Activated naive CD8-positive, alpha-beta T cell treated with anti-CD3 and anti-CD28 coated beads for 36 hours (primary cell): ENCODE measurements around the gene KRT39. TPM values are rescaled to one million over a fixed set of nuclear protein-coding genes. Genes with fewer than 3 reads are reported as not detected.

Source experiments
- DNase-seq: peaks from one replicate; pipeline ENCODE4 v3.0.0; 2021
- H3K27ac Mint-ChIP-seq: one replicate; pipeline ENCODE4 v1.8.0; 2022; ENCODE audit warnings: mild to moderate bottlenecking, moderate library complexity, mixed read lengths
- H3K27me3 Mint-ChIP-seq: one replicate; pipeline ENCODE4 v1.8.0; 2022; ENCODE audit warnings: mild to moderate bottlenecking, mixed read lengths
- H3K36me3 Mint-ChIP-seq: one replicate; pipeline ENCODE4 v1.8.0; 2021; ENCODE audit warnings: mild to moderate bottlenecking, mixed read lengths
- H3K4me1 Mint-ChIP-seq: one replicate; pipeline ENCODE4 v1.8.0; 2021; ENCODE audit warnings: mixed read lengths
- H3K4me3 Mint-ChIP-seq: one replicate; pipeline ENCODE4 v1.8.0; 2022; ENCODE audit warnings: mild to moderate bottlenecking, moderate library complexity, mixed read lengths
- H3K9me3 Mint-ChIP-seq: one replicate; pipeline ENCODE4 v1.8.0; 2022; ENCODE audit warnings: mixed read lengths
- total RNA-seq, 2 experiments: library from RNA; stranded (reverse); gene quantifications; one replicate each; pipeline ENCODE4 v1.2.3, GENCODE V29; 2021

The KRT39 gene
- total RNA-seq, 2 experiments from 2014 or later: not detected

DNA sequence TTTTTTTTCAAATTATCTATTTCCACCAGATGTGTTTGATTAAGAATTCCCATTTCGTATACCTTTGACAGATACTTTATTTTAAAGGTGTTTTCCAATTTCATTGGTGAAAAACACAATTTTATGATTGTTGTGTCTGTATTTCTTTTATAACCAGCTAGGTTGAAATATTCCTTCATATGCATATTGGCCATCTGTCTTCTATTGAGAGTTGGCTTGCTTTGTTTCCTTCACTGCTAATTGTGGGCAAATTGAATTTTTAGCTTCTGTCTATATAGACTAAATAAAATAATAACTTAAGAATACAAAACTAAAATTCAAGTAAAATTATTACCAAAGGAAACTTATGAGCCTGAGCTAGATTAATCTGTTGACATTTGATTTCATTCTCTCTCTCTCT, 28.4 kb upstream of the KRT39 start:
- Mint-ChIP-seq H3K27me3 (peaks cover 51% of the 10 kb centered on the region), H3K4me1 (no peaks in the 10 kb centered on the region), H3K9me3 (no peaks in the 10 kb centered on the region), H3K27ac (no peak overlapping the region), H3K4me3 (no peak overlapping the region), H3K36me3 (no peaks in the 10 kb centered on the region)
- no peak for DNase-seq

DNA sequence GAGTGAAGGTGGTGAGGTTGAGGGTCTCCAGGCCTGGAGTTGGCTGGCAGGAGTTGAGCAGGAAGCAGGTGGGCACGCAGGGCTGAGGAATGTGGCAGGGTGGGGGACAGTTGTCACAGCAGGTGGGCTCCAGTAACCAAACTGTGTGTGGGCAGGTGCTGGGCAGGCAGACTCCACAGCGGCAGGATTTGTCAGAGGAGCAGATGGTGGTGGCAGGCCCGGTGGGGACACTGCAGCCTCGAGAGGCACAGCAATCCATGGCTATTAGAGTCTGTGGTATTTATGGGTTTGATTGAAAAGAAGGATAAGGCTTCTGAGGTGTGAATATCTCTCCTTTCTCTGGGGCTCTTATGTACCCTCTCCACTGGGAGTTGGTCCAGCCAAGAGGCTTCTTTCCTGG, 27.1 kb upstream of the KRT39 start, which contains the start of gene KRTAP3-3:
KRTAP3-3 (minus strand) TSS at position 326 of the 400 bp plus-strand sequence; CDS start at position 259, 67 bp downstream.
- H3K4me1 Mint-ChIP-seq: no peaks in the 10 kb centered on the region
- no peak for DNase-seq
- H3K4me3 Mint-ChIP-seq: no peak within 1 kb of the TSS
- no peak within 1 kb of the TSS for H3K27ac Mint-ChIP-seq
- peaks cover 43% of the 10 kb centered on the region for H3K27me3 Mint-ChIP-seq
- no peaks in the 10 kb centered on the region for H3K9me3 Mint-ChIP-seq
- H3K36me3 Mint-ChIP-seq: no peaks in the 10 kb centered on the region

DNA sequence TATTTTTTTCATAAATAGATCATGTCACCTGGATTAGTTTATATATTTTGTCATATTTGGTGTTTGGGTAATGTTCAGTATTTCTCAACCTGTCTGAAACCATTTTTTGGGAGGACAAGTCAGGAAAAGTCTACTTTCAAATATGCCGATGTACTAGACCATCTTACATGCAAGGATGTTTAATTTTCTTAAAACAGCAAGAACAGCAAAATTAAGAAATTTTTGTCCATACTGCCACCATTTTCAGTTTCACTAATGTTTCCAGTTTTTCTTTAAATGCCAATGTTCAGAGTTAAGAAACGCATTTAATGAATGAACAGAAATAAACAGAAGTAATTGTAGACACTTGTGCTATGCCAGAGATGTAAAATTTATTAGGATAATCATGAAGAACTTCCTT, 26.3 kb upstream of the KRT39 start:
- H3K27ac Mint-ChIP-seq: no peak overlapping the region
- no peak for DNase-seq
- no peak overlapping the region for H3K4me3 Mint-ChIP-seq
- H3K9me3 Mint-ChIP-seq: no peaks in the 10 kb centered on the region
- H3K4me1 Mint-ChIP-seq: no peaks in the 10 kb centered on the region
- H3K27me3 Mint-ChIP-seq: peaks cover 36% of the 10 kb centered on the region
- H3K36me3 Mint-ChIP-seq: no peaks in the 10 kb centered on the region

DNA sequence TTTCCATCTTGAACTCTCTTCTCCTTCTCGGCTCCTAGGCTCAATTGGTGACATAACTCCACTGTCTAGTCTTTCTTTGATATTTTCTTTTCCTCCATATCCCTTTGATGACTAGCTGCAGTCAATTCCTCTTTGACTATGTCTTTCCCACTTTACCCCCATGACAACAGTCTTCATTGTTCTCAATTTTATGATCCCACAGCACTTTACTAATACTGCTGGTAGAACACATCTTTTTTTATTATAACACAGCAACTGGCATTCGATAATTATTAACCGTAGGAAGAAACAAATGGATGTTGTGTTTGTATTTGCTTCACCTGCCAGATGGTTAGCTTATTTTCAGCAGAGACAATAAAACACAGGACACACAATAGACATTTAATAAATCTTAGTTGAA, 25.9 kb upstream of the KRT39 start:
- Mint-ChIP-seq H3K36me3 (no peaks in the 10 kb centered on the region), H3K27me3 (peaks cover 36% of the 10 kb centered on the region), H3K4me1 (no peaks in the 10 kb centered on the region), H3K27ac (no peak overlapping the region), H3K4me3 (no peak overlapping the region), H3K9me3 (no peaks in the 10 kb centered on the region)
- no peak for DNase-seq

DNA sequence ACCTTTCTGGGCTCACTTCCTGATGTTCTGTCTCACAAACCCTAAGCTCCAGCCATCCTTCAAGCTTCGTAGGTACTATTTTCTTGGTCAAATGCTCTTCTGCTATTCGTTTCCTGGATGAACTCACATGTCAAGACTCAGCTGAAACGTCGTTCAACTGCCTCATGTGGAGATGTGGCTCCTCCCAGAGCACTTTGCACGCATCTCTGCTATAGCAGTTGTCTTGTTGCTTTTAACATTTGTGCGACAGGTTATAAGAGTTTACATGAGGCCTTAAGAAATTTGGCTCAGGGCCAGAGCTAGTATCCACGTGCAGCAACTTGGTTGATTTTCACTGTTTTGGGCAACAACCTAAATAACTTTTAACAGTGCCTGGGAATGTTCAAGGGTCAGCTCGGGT, 20.2 kb upstream of the KRT39 start:
- Mint-ChIP-seq H3K4me1 (no peaks in the 10 kb centered on the region), H3K27me3 (peaks cover 6% of the 10 kb centered on the region), H3K9me3 (no peaks in the 10 kb centered on the region), H3K36me3 (no peaks in the 10 kb centered on the region), H3K27ac (no peak overlapping the region), H3K4me3 (no peak overlapping the region)
- DNase-seq: no peak

DNA sequence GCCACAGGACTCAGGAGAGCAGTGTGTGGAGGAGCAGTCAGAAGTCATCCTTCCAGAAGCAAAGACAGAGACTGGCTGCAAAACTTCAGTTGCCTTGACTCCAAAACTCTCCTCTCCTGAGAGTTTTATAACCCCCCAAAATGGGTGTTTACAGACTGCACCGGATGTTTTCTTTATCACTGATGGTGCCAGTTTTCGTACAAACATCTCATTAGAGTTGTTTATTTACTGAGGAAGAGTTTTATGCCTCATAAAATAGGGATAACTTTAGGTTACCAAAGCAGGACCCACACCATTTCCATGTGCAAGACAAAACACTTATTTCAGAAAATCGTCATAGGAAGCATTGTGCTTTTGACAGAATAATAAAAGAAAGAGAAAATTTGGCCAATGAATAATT, 17.5 kb upstream of the KRT39 start, which contains the start of gene KRT40:
KRT40 (minus strand) TSS at position 101 of the 400 bp plus-strand sequence; CDS start at position 48, 53 bp downstream.
- Mint-ChIP-seq H3K9me3 (no peaks in the 10 kb centered on the region), H3K36me3 (no peaks in the 10 kb centered on the region), H3K4me1 (no peaks in the 10 kb centered on the region), H3K27ac (no peak within 1 kb of the TSS), H3K27me3 (peaks cover 3% of the 10 kb centered on the region), H3K4me3 (no peak within 1 kb of the TSS)
- DNase-seq: no peak

DNA sequence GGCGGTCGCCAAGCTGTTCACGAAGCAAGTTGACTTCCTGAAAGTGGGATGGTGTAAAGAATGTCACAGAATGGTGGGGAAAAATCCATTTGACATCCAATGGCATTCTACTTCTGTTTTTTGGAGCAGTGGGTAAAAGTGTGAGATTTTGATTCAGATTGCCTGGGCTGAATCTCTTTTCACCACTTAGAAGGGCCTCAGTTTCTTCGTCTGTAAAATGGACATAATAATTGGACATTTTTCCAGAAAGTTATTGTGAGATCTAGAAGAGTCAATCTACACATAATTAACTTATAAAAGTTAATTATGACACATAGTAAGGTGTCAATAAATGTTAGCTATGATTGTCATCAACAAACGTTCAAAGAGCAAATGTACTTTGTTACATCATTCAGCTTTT, 14.4 kb upstream of the KRT39 start:
- no peak overlapping the region for H3K27ac Mint-ChIP-seq
- H3K4me1 Mint-ChIP-seq: no peaks in the 10 kb centered on the region
- no peaks in the 10 kb centered on the region for H3K9me3 Mint-ChIP-seq
- peaks cover 3% of the 10 kb centered on the region for H3K27me3 Mint-ChIP-seq
- no peaks in the 10 kb centered on the region for H3K36me3 Mint-ChIP-seq
- no peak for DNase-seq
- H3K4me3 Mint-ChIP-seq: no peak overlapping the region

DNA sequence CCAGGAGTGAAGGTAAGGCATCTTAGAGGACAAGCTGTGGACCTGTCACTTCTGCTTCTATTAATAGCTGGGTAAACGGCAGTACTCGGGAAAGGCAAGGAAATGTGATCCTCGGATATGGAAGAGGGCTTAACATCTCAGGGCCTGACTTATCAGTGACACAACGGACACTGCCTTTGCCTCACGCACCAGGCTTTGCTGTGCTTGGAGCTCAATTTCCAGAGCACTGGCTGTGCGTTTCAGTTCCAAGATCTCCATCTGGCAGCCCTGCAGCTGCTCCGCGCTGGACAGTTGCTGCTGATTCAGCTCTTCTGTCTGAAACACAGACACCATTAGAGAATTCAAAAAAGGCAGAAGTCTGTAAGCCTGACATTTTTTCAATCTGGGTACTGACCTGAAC, 13.8 kb upstream of the KRT39 start:
- no peak for DNase-seq
- Mint-ChIP-seq H3K4me1 (no peaks in the 10 kb centered on the region), H3K27ac (no peak overlapping the region), H3K27me3 (peaks cover 3% of the 10 kb centered on the region), H3K9me3 (no peaks in the 10 kb centered on the region), H3K4me3 (no peak overlapping the region), H3K36me3 (no peaks in the 10 kb centered on the region)

DNA sequence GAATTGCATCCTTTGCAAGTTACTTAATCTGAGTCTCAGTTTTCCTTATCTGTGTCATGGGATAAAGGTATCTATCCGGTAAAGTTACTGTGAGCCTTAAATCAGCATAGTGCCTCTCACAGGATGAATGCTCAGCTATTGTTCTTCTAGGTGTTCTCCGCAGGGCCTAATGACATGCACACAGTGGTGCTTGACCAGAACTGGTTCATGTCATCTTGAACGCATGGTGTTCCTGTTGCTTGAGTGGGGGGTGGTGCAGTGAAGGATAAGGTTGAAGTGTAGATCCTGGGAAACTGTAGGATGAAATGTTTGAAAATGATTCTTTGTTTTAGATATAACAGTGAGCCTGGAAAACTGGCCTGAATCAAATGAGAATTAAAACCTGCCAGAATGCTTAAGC, 13.4 kb upstream of the KRT39 start:
- Mint-ChIP-seq H3K4me1 (no peaks in the 10 kb centered on the region), H3K27me3 (peaks cover 3% of the 10 kb centered on the region), H3K9me3 (no peaks in the 10 kb centered on the region), H3K36me3 (no peaks in the 10 kb centered on the region), H3K27ac (no peak overlapping the region), H3K4me3 (no peak overlapping the region)
- no peak for DNase-seq

DNA sequence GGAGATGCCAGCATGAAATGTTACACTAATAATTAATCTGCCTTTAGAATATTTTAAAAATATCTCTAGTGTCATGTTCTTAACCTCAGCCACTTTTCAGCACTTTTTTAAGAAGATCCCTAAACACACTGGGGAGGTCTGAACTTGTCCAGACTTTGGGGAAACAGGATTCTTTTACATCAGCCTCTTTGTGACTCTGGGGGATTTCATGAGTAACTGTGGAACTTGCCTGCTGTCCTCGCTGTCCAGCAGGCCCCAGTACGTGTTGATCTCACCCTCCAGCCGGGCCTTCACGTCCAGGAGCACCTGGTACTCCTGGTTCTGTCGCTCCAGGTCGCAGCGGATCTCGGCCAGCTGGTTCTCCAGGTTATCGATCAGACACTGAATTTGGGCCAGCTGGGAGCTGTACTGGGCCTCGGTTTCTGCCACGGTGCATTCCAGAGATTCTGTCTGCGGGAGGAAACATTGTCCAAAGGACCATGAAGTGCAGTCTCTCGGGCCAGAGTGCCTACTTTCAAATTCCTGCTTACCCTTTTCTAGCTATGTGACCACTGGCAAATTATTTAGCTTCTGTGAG, 11.9 kb upstream of the KRT39 start:
- H3K27me3 Mint-ChIP-seq: no peaks in the 10 kb centered on the region
- H3K36me3 Mint-ChIP-seq: no peaks in the 10 kb centered on the region
- H3K4me3 Mint-ChIP-seq: no peak overlapping the region
- DNase-seq: no peak
- H3K9me3 Mint-ChIP-seq: no peaks in the 10 kb centered on the region
- no peaks in the 10 kb centered on the region for H3K4me1 Mint-ChIP-seq
- H3K27ac Mint-ChIP-seq: no peak overlapping the region

DNA sequence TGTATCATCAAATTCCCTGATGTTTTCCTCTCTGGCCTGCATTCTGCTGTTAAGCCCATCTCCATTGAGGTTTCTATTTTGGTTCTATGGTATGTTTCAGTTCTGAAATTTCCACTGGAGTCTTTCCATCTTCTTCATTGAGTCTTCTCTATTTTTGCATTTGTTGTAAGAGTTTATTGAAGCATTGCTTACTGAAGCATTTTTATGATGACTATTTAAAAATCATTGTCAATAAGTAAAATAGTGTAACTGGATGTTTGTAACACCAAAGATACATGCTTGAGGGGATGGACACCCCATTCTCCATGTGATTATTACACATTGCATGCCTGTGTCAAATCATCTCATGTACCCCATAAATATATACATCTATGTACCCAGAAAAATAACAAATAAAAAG, 8.8 kb upstream of the KRT39 start:
- H3K27ac Mint-ChIP-seq: no peak overlapping the region
- no peaks in the 10 kb centered on the region for H3K9me3 Mint-ChIP-seq
- DNase-seq: no peak
- no peaks in the 10 kb centered on the region for H3K27me3 Mint-ChIP-seq
- no peak overlapping the region for H3K4me3 Mint-ChIP-seq
- H3K36me3 Mint-ChIP-seq: no peaks in the 10 kb centered on the region
- no peaks in the 10 kb centered on the region for H3K4me1 Mint-ChIP-seq

DNA sequence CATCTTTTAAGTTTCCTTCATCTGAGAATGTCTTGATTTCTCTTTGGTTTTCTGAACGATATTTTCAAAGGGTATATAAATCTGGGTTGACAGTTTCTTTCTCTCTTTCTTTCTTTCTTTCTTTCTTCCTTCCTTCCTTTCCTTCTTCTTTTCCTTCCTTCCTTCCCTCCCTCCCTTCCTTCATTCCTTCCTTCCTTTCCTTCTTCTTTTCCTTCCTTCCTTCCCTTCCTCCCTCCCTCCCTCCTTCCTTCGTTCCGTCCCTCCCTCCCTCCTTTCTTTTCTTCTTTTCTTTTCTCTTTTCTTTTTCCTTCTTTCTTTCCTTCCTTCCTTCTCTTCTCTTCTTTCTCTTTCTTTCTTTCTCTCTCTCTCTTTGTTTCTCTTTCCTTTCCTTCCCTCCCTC, 7.6 kb upstream of the KRT39 start:
- H3K4me1 Mint-ChIP-seq: no peaks in the 10 kb centered on the region
- no peak overlapping the region for H3K27ac Mint-ChIP-seq
- H3K27me3 Mint-ChIP-seq: no peaks in the 10 kb centered on the region
- H3K36me3 Mint-ChIP-seq: no peaks in the 10 kb centered on the region
- DNase-seq: no peak
- no peaks in the 10 kb centered on the region for H3K9me3 Mint-ChIP-seq
- no peak overlapping the region for H3K4me3 Mint-ChIP-seq

DNA sequence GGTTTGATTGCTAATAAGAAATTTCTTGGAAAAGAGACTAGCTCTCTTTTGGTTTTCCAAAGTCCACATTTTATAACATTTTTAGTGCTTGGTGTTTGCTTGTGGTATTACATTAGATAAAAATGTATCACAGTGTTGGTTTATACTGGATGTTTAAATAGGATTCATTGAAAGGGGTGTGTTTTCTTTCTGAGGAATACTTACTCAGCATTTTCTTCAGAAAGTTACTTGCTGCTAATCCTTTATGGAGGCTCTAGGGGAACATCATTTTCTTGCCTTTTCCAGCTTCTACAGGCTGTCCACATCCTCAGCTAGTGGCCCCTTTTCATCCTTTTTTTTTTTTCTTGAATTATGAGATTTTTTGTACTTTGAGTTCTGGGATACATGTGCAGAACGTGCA, 834 bp upstream of the KRT39 start:
- Mint-ChIP-seq H3K4me3 (no peak overlapping the region), H3K27ac (no peak overlapping the region)

DNA sequence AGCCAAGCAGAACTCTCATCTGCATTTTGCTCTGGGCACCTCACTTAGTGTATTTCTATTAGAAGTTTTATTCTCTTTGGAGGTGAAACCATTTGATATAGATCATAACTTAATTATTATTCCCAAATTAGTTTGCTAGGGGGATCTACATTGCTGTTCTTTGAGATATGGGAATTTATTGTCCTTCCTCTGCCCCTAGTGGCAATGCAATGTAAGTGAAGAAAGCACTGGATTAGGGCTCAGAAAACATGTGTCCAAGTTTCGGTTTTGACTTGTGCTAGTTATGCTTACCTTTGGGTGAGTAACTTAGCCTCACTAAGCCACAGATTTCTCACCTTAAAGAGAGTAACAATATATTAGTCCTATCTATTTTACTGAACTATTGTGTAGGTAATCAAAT, 2.9 kb downstream of the KRT39 start:
- no peak for DNase-seq
- H3K4me3 Mint-ChIP-seq: no peak overlapping the region
- no peak overlapping the region for H3K27ac Mint-ChIP-seq
- H3K36me3 Mint-ChIP-seq: no peaks in the 10 kb centered on the region
- H3K27me3 Mint-ChIP-seq: peaks cover 13% of the 10 kb centered on the region
- peaks cover 1% of the 10 kb centered on the region for H3K9me3 Mint-ChIP-seq
- H3K4me1 Mint-ChIP-seq: no peaks in the 10 kb centered on the region

More for the DNA sequence above, 834 bp upstream of the KRT39 start:
- DNase-seq: no peak
- H3K9me3 Mint-ChIP-seq: peaks cover 1% of the 10 kb centered on the region
- H3K4me1 Mint-ChIP-seq: no peaks in the 10 kb centered on the region
- H3K27me3 Mint-ChIP-seq: peaks cover 3% of the 10 kb centered on the region
- no peaks in the 10 kb centered on the region for H3K36me3 Mint-ChIP-seq

DNA sequence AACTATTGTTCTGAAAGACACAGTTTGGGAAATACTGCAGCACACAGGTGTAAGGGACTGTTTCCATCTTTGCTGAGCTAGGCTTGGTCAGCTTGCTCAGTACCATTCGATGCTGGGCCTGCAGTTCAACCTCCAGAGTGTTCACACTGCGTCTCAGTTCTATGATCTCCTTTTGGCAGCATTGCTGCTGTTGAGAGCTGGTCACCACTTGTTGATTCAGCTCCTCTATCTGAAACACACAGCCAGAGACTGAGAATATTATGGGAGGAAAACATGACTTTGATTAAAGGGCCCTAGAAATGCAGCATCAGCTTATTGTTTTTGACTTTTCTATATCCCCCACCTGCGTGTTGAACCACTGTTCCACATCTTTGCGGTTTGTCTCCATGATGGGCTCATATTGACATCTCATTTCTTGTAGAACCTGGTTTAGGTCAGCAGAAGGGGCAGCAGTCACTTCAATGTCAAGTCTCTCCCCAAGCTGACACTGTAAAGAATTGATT, 4.6 kb downstream of the KRT39 start:
- H3K4me1 Mint-ChIP-seq: no peaks in the 10 kb centered on the region
- no peak overlapping the region for H3K27ac Mint-ChIP-seq
- no peak for DNase-seq
- no peaks in the 10 kb centered on the region for H3K36me3 Mint-ChIP-seq
- H3K27me3 Mint-ChIP-seq: peaks cover 10% of the 10 kb centered on the region
- H3K9me3 Mint-ChIP-seq: peaks cover 1% of the 10 kb centered on the region
- no peak overlapping the region for H3K4me3 Mint-ChIP-seq

DNA sequence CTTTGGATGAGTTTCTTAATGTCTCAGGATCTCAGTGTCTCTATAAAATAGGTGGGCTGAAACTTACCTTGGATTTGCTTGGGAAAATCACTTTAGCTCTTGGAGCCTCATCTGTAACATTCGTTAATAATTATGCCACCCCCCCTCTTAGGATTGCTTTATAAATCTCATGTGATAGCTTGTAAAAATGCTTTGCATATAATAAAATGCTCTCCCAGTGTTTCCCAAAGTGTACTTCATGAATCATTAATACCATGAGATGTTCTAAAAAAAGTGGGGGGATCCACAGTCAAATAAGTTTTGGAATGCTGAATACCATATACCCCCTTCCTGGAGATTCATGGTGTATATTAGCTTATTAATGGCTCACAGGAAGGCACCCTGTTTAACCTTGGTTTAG, 5.2 kb downstream of the KRT39 start:
- DNase-seq: no peak
- Mint-ChIP-seq H3K9me3 (peaks cover 1% of the 10 kb centered on the region), H3K27ac (no peak overlapping the region), H3K27me3 (peaks cover 10% of the 10 kb centered on the region), H3K36me3 (no peaks in the 10 kb centered on the region), H3K4me3 (no peak overlapping the region), H3K4me1 (no peaks in the 10 kb centered on the region)
